ENCODE data around the gene DIAPH2. TPM values are rescaled to one million over a fixed set of nuclear protein-coding genes. Genes with fewer than 3 reads are reported as not detected.

The DIAPH2 gene
- total RNA-seq, 1 experiment from 2014 or later, result 10.9 TPM

GRCh38 chrX:96861218-96861617 lies 176.6 kb downstream of the DIAPH2 start:
- no peak overlapping the region for H3K9ac ChIP-seq (ENCODE audit: low read length)
- intact Hi-C loops (cut with micrococcal nuclease), result no loop called here
- H3K27me3 ChIP-seq (ENCODE audit: insufficient read depth, low read length), result no peaks in the 10 kb centered on the region
- TF ChIP-seq POLR2AphosphoS5 (IDR thresholded peaks at IDR 0.05; ENCODE audit: low read depth, low read length) (no peak), SRF (IDR thresholded peaks at IDR 0.05; ENCODE audit: low read depth) (no peak), ZFX (IDR thresholded peaks at IDR 0.05) (no peak), CTCF (IDR thresholded peaks at IDR 0.05 in 2 of 3, conservative IDR thresholded peaks at IDR 0.05 in 1 of 3; ENCODE audit: borderline replicate concordance in 1 of 3, insufficient read depth in 1 of 3, low read depth in 2 of 3, low read length in 2 of 3) (no peak), POLR2A (IDR thresholded peaks at IDR 0.05; ENCODE audit: borderline replicate concordance, extremely low read depth, insufficient read depth, insufficient read length) (no peak), ZNF274 (IDR thresholded peaks at IDR 0.05; ENCODE audit: low read depth, low read length) (no peak), RAD21 (IDR thresholded peaks at IDR 0.05; ENCODE audit: low read depth) (no peak), ELF1 (IDR thresholded peaks at IDR 0.05; ENCODE audit: borderline replicate concordance, low read depth) (no peak), SP1 (IDR thresholded peaks at IDR 0.05; ENCODE audit: low read depth) (no peak), JUND (IDR thresholded peaks at IDR 0.05) (no peak), SIN3A (IDR thresholded peaks at IDR 0.05; ENCODE audit: low read depth) (no peak), TCF7L2 (IDR thresholded peaks at IDR 0.05; ENCODE audit: borderline replicate concordance, extremely low read depth, insufficient read depth, insufficient read length) (no peak), FOSL1 (IDR thresholded peaks at IDR 0.05; ENCODE audit: low read depth) (no peak), CEBPB (IDR thresholded peaks at IDR 0.05; ENCODE audit: low read depth) (no peak)
- TF ChIP-seq, protein P1, sequence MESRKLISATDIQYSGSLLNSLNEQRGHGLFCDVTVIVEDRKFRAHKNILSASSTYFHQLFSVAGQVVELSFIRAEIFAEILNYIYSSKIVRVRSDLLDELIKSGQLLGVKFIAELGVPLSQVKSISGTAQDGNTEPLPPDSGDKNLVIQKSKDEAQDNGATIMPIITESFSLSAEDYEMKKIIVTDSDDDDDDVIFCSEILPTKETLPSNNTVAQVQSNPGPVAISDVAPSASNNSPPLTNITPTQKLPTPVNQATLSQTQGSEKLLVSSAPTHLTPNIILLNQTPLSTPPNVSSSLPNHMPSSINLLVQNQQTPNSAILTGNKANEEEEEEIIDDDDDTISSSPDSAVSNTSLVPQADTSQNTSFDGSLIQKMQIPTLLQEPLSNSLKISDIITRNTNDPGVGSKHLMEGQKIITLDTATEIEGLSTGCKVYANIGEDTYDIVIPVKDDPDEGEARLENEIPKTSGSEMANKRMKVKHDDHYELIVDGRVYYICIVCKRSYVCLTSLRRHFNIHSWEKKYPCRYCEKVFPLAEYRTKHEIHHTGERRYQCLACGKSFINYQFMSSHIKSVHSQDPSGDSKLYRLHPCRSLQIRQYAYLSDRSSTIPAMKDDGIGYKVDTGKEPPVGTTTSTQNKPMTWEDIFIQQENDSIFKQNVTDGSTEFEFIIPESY (IDR thresholded peaks at IDR 0.05; ENCODE audit: extremely low read depth, insufficient replicate concordance, low read length), result no peak
- TF ChIP-seq, protein P2, sequence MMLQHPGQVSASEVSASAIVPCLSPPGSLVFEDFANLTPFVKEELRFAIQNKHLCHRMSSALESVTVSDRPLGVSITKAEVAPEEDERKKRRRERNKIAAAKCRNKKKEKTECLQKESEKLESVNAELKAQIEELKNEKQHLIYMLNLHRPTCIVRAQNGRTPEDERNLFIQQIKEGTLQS (IDR thresholded peaks at IDR 0.05), result no peak
- no peaks in the 10 kb centered on the region for H4K20me1 ChIP-seq (ENCODE audit: insufficient read depth)
- H3K9me2 ChIP-seq (ENCODE audit: insufficient read depth), result no peaks in the 10 kb centered on the region
- no peak overlapping the region for H3K27ac ChIP-seq (ENCODE audit: low read depth, low read length)
- H3K79me2 ChIP-seq (ENCODE audit: insufficient read depth, low read length), result no peaks in the 10 kb centered on the region
- H3K4me1 ChIP-seq (ENCODE audit: control insufficient read depth in 1 of 2, insufficient read depth in 2 of 2, low read length in 2 of 2), result no peaks in the 10 kb centered on the region
- H3K4me2 ChIP-seq (ENCODE audit: low read length), result no peak overlapping the region
- CTCF ChIA-PET, result no interaction called here
- no TSS peak for BruUV-seq (replicated peaks)
- H3K4me3 ChIP-seq (replicated peaks in 1 of 2; ENCODE audit: low read depth in 1 of 2, low read length in 2 of 2), result no peak overlapping the region
- H3K36me3 ChIP-seq (ENCODE audit: control insufficient read depth in 1 of 2, insufficient read depth in 2 of 2, low read length in 2 of 2), result no peaks in the 10 kb centered on the region
- ATAC-seq, result no peak
- RAD21 ChIA-PET (ENCODE audit: low non-redundant PET in 1 of 2, low total read pairs in 2 of 2, uncharacterized antibody in 2 of 2, unreplicated experiment in 2 of 2), result no interaction called here
- no peak overlapping the region for H2AFZ ChIP-seq (ENCODE audit: low read depth, low read length, poor library complexity, severe bottlenecking)
- DNase-seq (ENCODE audit: low read depth, low spot score), result no peak
- POLR2A ChIA-PET, result no interaction called here
- no peaks in the 10 kb centered on the region for H3K9me3 ChIP-seq (ENCODE audit: control insufficient read depth in 1 of 2, insufficient read depth in 1 of 2, low read depth in 1 of 2, low read length in 2 of 2)

All from HCT116 (cell line).